ENCODE data around the gene KDSR. TPM values are rescaled to one million over a fixed set of nuclear protein-coding genes. Genes with fewer than 3 reads are reported as not detected.

Gene KDSR
- total RNA-seq, 1 donor from 2014 or later = 17.7 TPM

DNA sequence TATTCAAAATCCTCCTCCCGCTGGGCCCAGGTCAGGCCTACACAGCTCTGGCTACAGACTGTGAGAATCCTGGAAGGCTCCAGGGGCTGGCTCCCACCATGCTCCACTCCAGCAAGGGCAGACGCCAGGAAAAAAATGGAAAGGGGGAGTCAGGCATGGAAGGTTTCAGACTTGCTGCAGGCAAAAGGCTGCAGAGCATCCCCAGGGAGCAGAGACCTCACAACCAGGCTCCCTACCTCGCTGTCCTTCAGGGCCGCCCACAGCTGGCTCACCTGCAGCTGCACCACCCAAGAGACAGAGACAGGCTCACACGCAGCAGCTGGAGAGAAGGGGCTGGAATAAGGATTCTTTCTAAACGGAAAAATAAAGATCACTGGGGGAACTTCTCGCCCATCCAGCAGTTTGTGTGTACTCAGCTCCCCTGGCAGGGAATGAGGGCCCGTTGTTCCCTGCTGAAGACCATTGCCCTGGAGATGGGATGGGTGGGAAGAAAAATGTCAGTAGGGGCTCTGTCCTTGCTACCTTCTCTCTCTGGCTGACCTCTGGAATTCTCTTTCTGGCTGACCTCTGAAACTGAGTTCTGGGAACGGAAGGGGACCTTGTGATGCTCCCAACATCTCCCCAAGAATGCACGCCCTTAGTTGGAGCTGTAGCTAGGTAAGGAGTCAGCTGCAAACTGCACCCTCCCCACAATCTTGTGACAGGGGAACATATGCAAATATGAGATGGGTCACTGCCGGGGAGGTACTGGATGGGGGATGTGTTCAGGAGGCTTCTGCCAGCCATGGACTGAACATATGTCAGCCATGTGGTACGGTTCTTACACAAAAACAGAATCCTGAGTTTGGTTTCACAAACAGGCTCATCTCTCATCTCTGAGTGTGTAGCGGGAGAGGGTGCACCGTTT is 81.9 kb downstream of the KDSR start:
- DNase-seq (ENCODE audit: low read depth in 2 of 2) = no peak

DNA sequence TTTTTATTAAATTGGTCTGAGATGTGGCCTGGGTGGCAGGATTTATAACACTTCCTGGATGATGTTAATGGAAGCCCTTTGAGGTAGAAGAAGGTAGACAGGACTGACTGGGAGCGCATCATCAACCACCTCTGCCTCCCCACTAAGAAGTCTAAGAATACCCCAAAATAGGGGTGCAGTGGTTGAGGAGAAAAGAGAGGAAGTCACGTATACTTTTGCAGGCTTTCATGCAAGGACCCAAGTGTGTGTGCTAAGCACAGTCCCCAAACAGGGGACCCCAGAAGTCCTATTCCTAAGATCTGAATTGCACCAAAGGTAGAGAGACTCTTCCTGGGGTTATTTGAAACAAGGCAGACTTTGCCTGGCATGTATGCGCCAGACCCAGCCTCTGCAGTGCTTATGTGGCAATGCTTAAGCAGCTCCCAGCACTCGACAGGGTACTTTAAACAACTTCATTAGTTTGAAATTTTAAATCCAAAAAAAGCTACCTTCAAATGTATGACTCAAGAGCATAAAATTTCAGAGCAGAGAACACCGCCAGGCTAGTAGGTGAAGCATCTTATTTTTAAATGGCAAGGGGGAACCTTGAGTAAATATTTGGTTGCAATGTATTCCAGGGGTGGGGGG is 82.7 kb downstream of the KDSR start:
- no peak for DNase-seq (ENCODE audit: low read depth in 2 of 2)

DNA sequence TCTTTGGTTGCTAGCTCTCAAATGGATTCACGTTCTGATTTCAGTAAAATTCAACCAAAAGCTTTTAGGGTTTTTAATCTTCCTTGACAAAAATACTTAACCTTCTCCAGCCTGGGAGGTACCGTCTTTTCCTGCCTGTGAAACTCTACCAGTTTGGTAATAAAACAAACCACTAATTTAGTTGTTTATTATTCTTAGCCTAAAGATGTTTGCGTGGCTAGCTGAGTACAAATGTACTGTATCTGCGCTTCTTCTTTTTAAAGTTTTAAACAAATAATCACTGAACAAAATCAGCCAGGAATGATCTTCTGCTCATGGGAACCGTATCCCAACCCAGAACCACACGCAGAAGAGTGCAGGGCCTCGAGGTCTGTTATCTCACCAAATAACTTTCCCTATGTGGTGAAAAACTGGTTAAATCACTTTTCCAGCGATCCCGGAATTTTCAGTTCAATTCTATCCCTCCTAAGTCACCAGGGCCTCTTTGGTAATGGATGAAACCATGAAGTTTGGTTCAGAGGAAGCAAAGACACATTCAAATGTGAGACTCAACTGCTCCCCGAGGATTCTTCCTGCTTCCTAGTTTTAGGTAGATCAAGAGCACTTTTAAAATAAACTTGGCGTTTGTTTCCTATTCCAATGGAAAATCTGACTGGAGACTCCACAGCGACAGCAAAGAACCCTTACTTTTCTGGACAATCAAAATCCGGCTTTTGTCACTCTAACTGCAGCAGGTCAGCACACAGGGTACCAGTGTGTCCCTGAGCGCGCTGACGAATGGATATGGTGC is 83.5 kb downstream of the KDSR start:
- no peak for DNase-seq (ENCODE audit: low read depth in 2 of 2)

DNA sequence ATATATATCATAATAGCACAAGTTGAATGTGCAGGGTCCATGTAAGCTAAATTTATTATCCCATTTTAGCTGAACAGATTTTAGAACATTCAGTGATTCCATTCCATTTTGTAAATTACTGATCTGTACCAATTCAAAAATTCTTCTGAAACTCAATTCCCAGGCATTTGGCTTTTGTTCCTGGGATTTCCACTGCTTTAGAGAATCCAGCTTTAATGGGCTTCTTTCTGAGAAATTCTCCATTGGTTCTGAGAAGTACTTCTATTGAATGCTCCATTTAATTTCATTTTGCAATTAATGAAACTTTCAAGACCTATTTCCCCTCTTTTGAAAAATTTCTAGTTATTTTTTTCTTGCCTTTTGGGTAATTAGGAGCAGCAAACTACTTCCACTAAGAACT is 84.2 kb downstream of the KDSR start:
- DNase-seq (ENCODE audit: low read depth in 2 of 2) = no peak

Other genes starting within 250 kb of the KDSR start
- 0.87 and 1.6 TPM in 2 replicates for gene BCL2, start 47.4 kb downstream of the KDSR start, total RNA-seq
- gene VPS4B, start 55.3 kb upstream of the KDSR start, total RNA-seq = 34.9 and 50.0 TPM in 2 replicates
- 0.22 TPM in 1 of 2 replicates, not detected in the other for gene SERPINB5, start 109.8 kb upstream of the KDSR start, total RNA-seq
- not detected in 2 replicates for gene SERPINB12, start 175.2 kb upstream of the KDSR start, total RNA-seq
- not detected in 2 replicates for gene SERPINB13, start 220.1 kb upstream of the KDSR start, total RNA-seq

All from lung microvascular endothelial cell (primary cell).